Measurements from ENCODE around the gene GMDS.

The GMDS gene

DNA sequence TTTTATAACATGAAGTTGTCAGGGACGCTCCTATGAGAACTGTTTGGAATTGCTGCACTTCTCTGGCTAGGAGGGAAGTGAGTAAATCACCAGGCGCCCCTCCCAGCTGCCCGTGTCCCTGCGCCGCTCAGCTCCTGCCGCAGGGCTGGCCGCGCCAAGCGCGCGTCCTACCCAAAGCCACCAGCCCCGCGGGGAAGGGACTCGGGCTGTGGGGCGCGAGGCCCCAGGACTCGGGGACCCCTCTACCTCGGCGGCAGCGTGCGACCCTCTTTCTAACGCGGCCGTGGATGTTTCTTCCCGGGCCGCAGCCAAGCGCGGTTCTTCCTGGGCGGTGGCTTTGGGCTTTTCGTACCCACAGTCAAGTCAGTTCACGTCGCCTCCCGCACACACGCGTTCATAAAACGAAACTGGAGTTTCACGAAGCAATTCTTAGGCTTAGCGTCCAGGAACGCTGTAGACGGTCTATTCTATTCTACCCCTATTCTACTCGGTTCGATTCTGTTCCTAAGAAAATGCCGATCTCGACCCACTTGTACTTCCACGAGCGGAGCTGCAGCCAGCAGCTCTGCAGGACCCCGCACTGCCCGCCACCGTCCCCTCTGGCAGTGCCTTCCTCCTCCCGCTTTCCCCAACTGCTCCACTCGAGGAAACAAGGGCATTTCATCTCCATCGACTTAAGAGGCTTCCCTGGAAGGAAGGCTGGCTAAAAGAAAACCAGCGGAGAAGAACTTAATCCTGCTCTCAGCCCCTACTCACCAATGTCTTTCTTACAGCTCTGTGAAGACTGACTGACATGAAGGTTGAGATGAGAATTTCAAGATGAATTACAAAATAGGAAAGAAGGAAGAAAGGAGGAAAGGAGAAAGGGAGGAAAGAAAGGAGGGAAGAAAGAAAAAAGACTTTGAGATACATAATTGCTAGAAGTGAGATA lies 620.3 kb downstream of the GMDS start:
- Histone ChIP-seq H3K9me3 (ENCODE audit: insufficient read depth, low read depth, low read length) (no peaks in the 10 kb centered on the region), H3K4me2 (ENCODE audit: low read depth, low read length, poor library complexity, severe bottlenecking) (no peak overlapping the region), H3K4me1 (ENCODE audit: insufficient read depth, low read length, poor library complexity, severe bottlenecking) (no peaks in the 10 kb centered on the region), H2AFZ (ENCODE audit: low read length) (no peak overlapping the region), H3K36me3 (ENCODE audit: insufficient read depth, low read length) (no peaks in the 10 kb centered on the region), H3F3A (ENCODE audit: low read depth) (no peaks in the 10 kb centered on the region), H3K79me2 (ENCODE audit: insufficient read depth, low read length) (no peaks in the 10 kb centered on the region), H3K4me3 (ENCODE audit: low read length, poor library complexity, severe bottlenecking) (no peak overlapping the region), H3K9ac (ENCODE audit: low read depth, low read length, poor library complexity, severe bottlenecking) (no peak overlapping the region), H4K20me1 (ENCODE audit: insufficient read depth, low read length, poor library complexity, severe bottlenecking) (no peaks in the 10 kb centered on the region), H3K27me3 (ENCODE audit: insufficient read depth, low read length, poor library complexity, severe bottlenecking) (no peaks in the 10 kb centered on the region), H3K9me2 (replicated peaks; ENCODE audit: low read depth, low read length) (no peaks in the 10 kb centered on the region)
- TF ChIP-seq, protein P1, sequence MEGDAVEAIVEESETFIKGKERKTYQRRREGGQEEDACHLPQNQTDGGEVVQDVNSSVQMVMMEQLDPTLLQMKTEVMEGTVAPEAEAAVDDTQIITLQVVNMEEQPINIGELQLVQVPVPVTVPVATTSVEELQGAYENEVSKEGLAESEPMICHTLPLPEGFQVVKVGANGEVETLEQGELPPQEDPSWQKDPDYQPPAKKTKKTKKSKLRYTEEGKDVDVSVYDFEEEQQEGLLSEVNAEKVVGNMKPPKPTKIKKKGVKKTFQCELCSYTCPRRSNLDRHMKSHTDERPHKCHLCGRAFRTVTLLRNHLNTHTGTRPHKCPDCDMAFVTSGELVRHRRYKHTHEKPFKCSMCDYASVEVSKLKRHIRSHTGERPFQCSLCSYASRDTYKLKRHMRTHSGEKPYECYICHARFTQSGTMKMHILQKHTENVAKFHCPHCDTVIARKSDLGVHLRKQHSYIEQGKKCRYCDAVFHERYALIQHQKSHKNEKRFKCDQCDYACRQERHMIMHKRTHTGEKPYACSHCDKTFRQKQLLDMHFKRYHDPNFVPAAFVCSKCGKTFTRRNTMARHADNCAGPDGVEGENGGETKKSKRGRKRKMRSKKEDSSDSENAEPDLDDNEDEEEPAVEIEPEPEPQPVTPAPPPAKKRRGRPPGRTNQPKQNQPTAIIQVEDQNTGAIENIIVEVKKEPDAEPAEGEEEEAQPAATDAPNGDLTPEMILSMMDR (conservative IDR thresholded peaks at IDR 0.05; ENCODE audit: low read length): no peak
- no peak for TF ChIP-seq EZH2phosphoT487 (IDR thresholded peaks at IDR 0.05; ENCODE audit: borderline replicate concordance)

DNA sequence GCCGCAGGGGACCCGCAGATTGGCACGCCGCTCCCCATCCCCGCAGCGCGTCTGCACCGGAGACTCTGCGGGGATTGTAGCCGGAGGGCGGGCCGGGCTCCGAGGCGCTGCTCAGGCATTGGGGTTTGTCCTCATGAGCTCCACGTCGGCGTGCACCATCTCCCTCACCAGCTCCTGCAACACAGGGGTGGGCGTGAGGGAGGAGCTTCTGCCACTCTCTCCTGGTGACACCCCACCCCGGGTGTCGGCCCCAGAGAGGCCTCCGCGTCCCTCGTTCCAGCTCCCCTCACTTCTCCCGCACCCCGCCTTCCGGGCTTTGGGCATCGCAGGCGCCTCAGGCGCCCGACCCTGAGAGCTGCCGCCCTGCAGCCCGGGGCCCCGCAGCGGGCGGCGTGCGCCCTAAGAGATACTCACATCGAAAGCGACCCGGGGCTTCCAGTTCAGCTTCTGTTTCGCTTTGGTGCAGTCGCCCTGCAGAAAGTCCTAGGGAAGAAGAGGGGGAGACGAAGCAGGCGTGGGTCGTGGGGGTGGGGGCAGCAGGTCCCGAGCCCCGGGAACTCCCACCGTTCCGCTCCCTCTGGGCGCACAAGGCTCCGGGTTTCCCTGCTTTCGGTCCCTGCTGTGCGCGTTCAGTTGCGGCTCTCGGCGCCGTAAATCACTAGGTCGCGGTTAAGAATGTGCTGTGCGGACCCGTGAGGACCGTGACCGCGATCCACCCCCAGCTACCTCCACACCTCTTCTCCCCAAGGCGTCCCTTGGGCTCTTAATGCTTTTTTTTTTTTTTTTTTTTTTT lies 621.2 kb downstream of the GMDS start:
- no peak for TF ChIP-seq EZH2phosphoT487 (IDR thresholded peaks at IDR 0.05; ENCODE audit: borderline replicate concordance)
- TF ChIP-seq, protein P1 (conservative IDR thresholded peaks at IDR 0.05; ENCODE audit: low read length): no peak
- Histone ChIP-seq H3K4me2 (ENCODE audit: low read depth, low read length, poor library complexity, severe bottlenecking) (no peak overlapping the region), H3K9me2 (replicated peaks; ENCODE audit: low read depth, low read length) (no peaks in the 10 kb centered on the region), H3K4me1 (ENCODE audit: insufficient read depth, low read length, poor library complexity, severe bottlenecking) (no peaks in the 10 kb centered on the region), H3K9ac (ENCODE audit: low read depth, low read length, poor library complexity, severe bottlenecking) (no peak overlapping the region), H4K20me1 (ENCODE audit: insufficient read depth, low read length, poor library complexity, severe bottlenecking) (no peaks in the 10 kb centered on the region), H2AFZ (ENCODE audit: low read length) (no peak overlapping the region), H3K79me2 (ENCODE audit: insufficient read depth, low read length) (no peaks in the 10 kb centered on the region), H3K9me3 (ENCODE audit: insufficient read depth, low read depth, low read length) (no peaks in the 10 kb centered on the region), H3F3A (ENCODE audit: low read depth) (no peaks in the 10 kb centered on the region), H3K4me3 (ENCODE audit: low read length, poor library complexity, severe bottlenecking) (no peak overlapping the region), H3K27me3 (ENCODE audit: insufficient read depth, low read length, poor library complexity, severe bottlenecking) (no peaks in the 10 kb centered on the region), H3K36me3 (ENCODE audit: insufficient read depth, low read length) (no peaks in the 10 kb centered on the region)

DNA sequence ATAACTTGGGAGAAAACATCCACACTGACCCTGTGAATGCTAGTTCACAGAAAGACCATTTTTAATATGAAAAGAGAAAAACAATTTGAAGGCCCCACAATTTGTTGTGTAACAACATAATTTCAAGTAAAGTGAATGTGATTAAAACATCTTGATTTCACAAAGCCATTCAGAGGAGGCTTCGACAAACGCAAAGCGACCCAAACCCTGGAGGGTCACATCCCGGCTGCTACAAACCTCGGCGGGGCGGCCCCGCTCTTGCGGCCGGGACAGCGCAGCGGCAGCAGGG lies 621.7 kb downstream of the GMDS start:
- no peaks in the 10 kb centered on the region for H3K27me3 ChIP-seq (ENCODE audit: insufficient read depth, low read length, poor library complexity, severe bottlenecking)

More for the DNA sequence above, 621.7 kb downstream of the GMDS start:
- H3K36me3 ChIP-seq (ENCODE audit: insufficient read depth, low read length): no peaks in the 10 kb centered on the region
- no peaks in the 10 kb centered on the region for H3K4me1 ChIP-seq (ENCODE audit: insufficient read depth, low read length, poor library complexity, severe bottlenecking)
- no peak overlapping the region for H2AFZ ChIP-seq (ENCODE audit: low read length)
- H3K4me2 ChIP-seq (ENCODE audit: low read depth, low read length, poor library complexity, severe bottlenecking): no peak overlapping the region
- no peaks in the 10 kb centered on the region for H3F3A ChIP-seq (ENCODE audit: low read depth)
- H3K9ac ChIP-seq (ENCODE audit: low read depth, low read length, poor library complexity, severe bottlenecking): no peak overlapping the region
- no peaks in the 10 kb centered on the region for H3K9me2 ChIP-seq (replicated peaks; ENCODE audit: low read depth, low read length)
- no peak overlapping the region for H3K4me3 ChIP-seq (ENCODE audit: low read length, poor library complexity, severe bottlenecking)
- no peaks in the 10 kb centered on the region for H4K20me1 ChIP-seq (ENCODE audit: insufficient read depth, low read length, poor library complexity, severe bottlenecking)
- no peak for TF ChIP-seq EZH2phosphoT487 (IDR thresholded peaks at IDR 0.05; ENCODE audit: borderline replicate concordance)
- TF ChIP-seq, protein P1 (conservative IDR thresholded peaks at IDR 0.05; ENCODE audit: low read length): no peak
- H3K9me3 ChIP-seq (ENCODE audit: insufficient read depth, low read depth, low read length): no peaks in the 10 kb centered on the region
- H3K79me2 ChIP-seq (ENCODE audit: insufficient read depth, low read length): no peaks in the 10 kb centered on the region

Measured in Loucy (cell line).